ENCODE results near the gene BUB1. TPM values are rescaled to one million over a fixed set of nuclear protein-coding genes. Genes with fewer than 3 reads are reported as not detected.
"Not testable (repeated sequence)": the region's sequence is repeated elsewhere in the genome, so short reads cannot be mapped to it uniquely, and the experiment has no call there.

BUB1 gene
- polyA plus RNA-seq, 1 donor from 2014 or later: 0.94 TPM

GRCh38 chr2:110653861-110654260, 24.0 kb downstream of the BUB1 start:
- peaks cover 6% of the 10 kb centered on the region for H3K36me3 Mint-ChIP-seq

GRCh38 chr2:110650346-110650745, 27.5 kb downstream of the BUB1 start:
- H3K4me3 Mint-ChIP-seq: no peak overlapping the region
- no peaks in the 10 kb centered on the region for H3K9me3 Mint-ChIP-seq
- H3K27ac Mint-ChIP-seq: no peak overlapping the region
- peaks cover 6% of the 10 kb centered on the region for H3K36me3 Mint-ChIP-seq
- no peaks in the 10 kb centered on the region for H3K4me1 Mint-ChIP-seq
- H3K27me3 Mint-ChIP-seq: no peaks in the 10 kb centered on the region

More at GRCh38 chr2:110653861-110654260, 24.0 kb downstream of the BUB1 start:
- Mint-ChIP-seq H3K4me3 (no peak overlapping the region), H3K9me3 (no peaks in the 10 kb centered on the region), H3K27me3 (no peaks in the 10 kb centered on the region), H3K27ac (no peak overlapping the region), H3K4me1 (peaks cover 0 to 2% (median 0%) of the 10 kb centered on the region in 3 donors)

GRCh38 chr2:110647777-110648176, 30.1 kb downstream of the BUB1 start:
- Mint-ChIP-seq H3K4me1 (no peaks in the 10 kb centered on the region), H3K9me3 (no peaks in the 10 kb centered on the region), H3K36me3 (peaks cover 3% of the 10 kb centered on the region), H3K4me3 (no peak overlapping the region), H3K27ac (no peak overlapping the region), H3K27me3 (no peaks in the 10 kb centered on the region)

GRCh38 chr2:110645616-110646015, 32.2 kb downstream of the BUB1 start:
- Mint-ChIP-seq H3K4me1 (no peaks in the 10 kb centered on the region), H3K4me3 (no peak overlapping the region), H3K36me3 (peaks cover 2% of the 10 kb centered on the region), H3K27me3 (no peaks in the 10 kb centered on the region), H3K9me3 (no peaks in the 10 kb centered on the region), H3K27ac (no peak overlapping the region)

GRCh38 chr2:110644357-110644756, 33.5 kb downstream of the BUB1 start:
- H3K9me3 Mint-ChIP-seq: no peaks in the 10 kb centered on the region
- H3K4me1 Mint-ChIP-seq: no peaks in the 10 kb centered on the region
- no peaks in the 10 kb centered on the region for H3K36me3 Mint-ChIP-seq
- no peak overlapping the region for H3K27ac Mint-ChIP-seq
- H3K27me3 Mint-ChIP-seq: no peaks in the 10 kb centered on the region
- no peak overlapping the region for H3K4me3 Mint-ChIP-seq

- Mint-ChIP-seq H3K4me3 (no peak overlapping the region), H3K9me3 (no peaks in the 10 kb centered on the region), H3K36me3 (no peaks in the 10 kb centered on the region), H3K27me3 (no peaks in the 10 kb centered on the region), H3K4me1 (no peaks in the 10 kb centered on the region), H3K27ac (no peak overlapping the region)
Measured at GRCh38 chr2:110642360-110642759, 35.5 kb downstream of the BUB1 start.

- Mint-ChIP-seq H3K27me3 (no peaks in the 10 kb centered on the region), H3K4me1 (no peaks in the 10 kb centered on the region), H3K36me3 (no peaks in the 10 kb centered on the region), H3K27ac (no peak overlapping the region), H3K4me3 (no peak overlapping the region), H3K9me3 (no peaks in the 10 kb centered on the region)
Measured at GRCh38 chr2:110639972-110640371, 37.9 kb downstream of the BUB1 start.

- Mint-ChIP-seq H3K9me3 (no peaks in the 10 kb centered on the region), H3K4me1 (no peaks in the 10 kb centered on the region), H3K4me3 (no peak overlapping the region), H3K27me3 (no peaks in the 10 kb centered on the region), H3K27ac (no peak overlapping the region), H3K36me3 (no peaks in the 10 kb centered on the region)
Measured at GRCh38 chr2:110638952-110639695, 38.7 kb downstream of the BUB1 start.

- no peaks in the 10 kb centered on the region for H3K27me3 Mint-ChIP-seq
- H3K27ac Mint-ChIP-seq: no peak overlapping the region
- H3K9me3 Mint-ChIP-seq: no peaks in the 10 kb centered on the region
- H3K36me3 Mint-ChIP-seq: no peaks in the 10 kb centered on the region
- no peaks in the 10 kb centered on the region for H3K4me1 Mint-ChIP-seq
- H3K4me3 Mint-ChIP-seq: no peak overlapping the region
Measured at GRCh38 chr2:110638004-110638403, 39.9 kb downstream of the BUB1 start.

- Mint-ChIP-seq H3K9me3 (no peaks in the 10 kb centered on the region), H3K4me3 (no peak overlapping the region), H3K27ac (no peak overlapping the region), H3K36me3 (no peaks in the 10 kb centered on the region), H3K27me3 (no peaks in the 10 kb centered on the region), H3K4me1 (no peaks in the 10 kb centered on the region)
Measured at GRCh38 chr2:110637093-110637492, 40.8 kb downstream of the BUB1 start.

GRCh38 chr2:110635949-110636628, 41.8 kb downstream of the BUB1 start:
- H3K27me3 Mint-ChIP-seq, H3K36me3 Mint-ChIP-seq, H3K27ac Mint-ChIP-seq, H3K4me1 Mint-ChIP-seq, H3K4me3 Mint-ChIP-seq, H3K9me3 Mint-ChIP-seq: not testable (repeated sequence)

GRCh38 chr2:110627348-110627747, 50.5 kb downstream of the BUB1 start:
- not testable (repeated sequence) for H3K27ac Mint-ChIP-seq, H3K4me1 Mint-ChIP-seq, H3K36me3 Mint-ChIP-seq, H3K4me3 Mint-ChIP-seq, H3K27me3 Mint-ChIP-seq, H3K9me3 Mint-ChIP-seq

- not testable (repeated sequence) for H3K9me3 Mint-ChIP-seq, H3K36me3 Mint-ChIP-seq, H3K27me3 Mint-ChIP-seq, H3K4me1 Mint-ChIP-seq, H3K4me3 Mint-ChIP-seq, H3K27ac Mint-ChIP-seq
Measured at GRCh38 chr2:110619326-110619939, 58.4 kb downstream of the BUB1 start.

GRCh38 chr2:110613927-110614326, 63.9 kb downstream of the BUB1 start:
- H3K9me3 Mint-ChIP-seq, H3K27me3 Mint-ChIP-seq, H3K36me3 Mint-ChIP-seq, H3K4me3 Mint-ChIP-seq, H3K27ac Mint-ChIP-seq, H3K4me1 Mint-ChIP-seq: not testable (repeated sequence)

GRCh38 chr2:110610613-110611250, 67.1 kb downstream of the BUB1 start:
- H3K36me3 Mint-ChIP-seq, H3K27me3 Mint-ChIP-seq, H3K9me3 Mint-ChIP-seq, H3K27ac Mint-ChIP-seq, H3K4me1 Mint-ChIP-seq, H3K4me3 Mint-ChIP-seq: not testable (repeated sequence)
